B cell (primary cell): ENCODE measurements around the gene HPD.

Experiments used
- EZH2 ChIP-seq: IDR thresholded peaks from 2 replicates; pipeline ENCODE4 v1.6.1; 2012; ENCODE audit warnings: borderline replicate concordance, low read depth, mild to moderate bottlenecking, moderate library complexity, low read length; ENCODE audit not compliant: insufficient read depth, poor library complexity, severe bottlenecking
- TF ChIP-seq, protein P1 (sequence below): fragments of 200-600 bp; IDR thresholded peaks from one replicate; pipeline ENCODE4 v1.8.0; 2022; ENCODE audit warnings: antibody characterized with exemption, mild to moderate bottlenecking

DNA sequence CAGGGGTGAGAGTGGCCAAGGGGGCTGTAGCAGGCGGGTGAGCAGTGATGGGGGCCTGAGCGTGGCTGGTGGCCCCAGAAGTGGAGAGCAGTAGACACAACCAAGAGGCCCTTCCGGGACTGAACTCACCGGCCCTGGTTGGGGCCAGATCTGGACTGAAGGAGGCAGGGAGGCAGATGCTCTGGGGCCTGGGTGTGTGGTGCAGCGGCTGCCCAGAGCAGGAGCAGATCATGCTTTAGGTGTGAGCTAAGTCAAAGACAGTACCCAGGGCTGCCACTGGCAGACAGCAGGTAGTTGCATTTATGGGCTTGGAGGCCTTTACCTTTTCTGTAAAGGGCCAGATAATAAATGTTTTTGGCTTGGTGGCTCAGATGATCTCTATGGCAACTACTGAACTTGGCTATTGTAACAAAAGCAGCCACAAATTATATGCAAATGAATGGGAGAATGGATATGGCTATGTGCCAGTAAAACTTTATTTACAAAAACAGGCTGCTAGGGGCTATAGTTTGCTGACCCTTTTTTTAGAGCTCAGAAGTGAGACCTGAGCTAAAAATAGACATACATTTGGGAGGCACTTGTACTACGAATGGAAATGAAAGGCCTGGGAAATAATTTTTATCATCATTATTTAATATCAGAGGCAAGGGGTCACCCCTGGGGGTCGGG is 29.3 kb downstream of the HPD start:
- TF ChIP-seq, protein P1, sequence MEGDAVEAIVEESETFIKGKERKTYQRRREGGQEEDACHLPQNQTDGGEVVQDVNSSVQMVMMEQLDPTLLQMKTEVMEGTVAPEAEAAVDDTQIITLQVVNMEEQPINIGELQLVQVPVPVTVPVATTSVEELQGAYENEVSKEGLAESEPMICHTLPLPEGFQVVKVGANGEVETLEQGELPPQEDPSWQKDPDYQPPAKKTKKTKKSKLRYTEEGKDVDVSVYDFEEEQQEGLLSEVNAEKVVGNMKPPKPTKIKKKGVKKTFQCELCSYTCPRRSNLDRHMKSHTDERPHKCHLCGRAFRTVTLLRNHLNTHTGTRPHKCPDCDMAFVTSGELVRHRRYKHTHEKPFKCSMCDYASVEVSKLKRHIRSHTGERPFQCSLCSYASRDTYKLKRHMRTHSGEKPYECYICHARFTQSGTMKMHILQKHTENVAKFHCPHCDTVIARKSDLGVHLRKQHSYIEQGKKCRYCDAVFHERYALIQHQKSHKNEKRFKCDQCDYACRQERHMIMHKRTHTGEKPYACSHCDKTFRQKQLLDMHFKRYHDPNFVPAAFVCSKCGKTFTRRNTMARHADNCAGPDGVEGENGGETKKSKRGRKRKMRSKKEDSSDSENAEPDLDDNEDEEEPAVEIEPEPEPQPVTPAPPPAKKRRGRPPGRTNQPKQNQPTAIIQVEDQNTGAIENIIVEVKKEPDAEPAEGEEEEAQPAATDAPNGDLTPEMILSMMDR, result no peak
- TF ChIP-seq EZH2, result no peak
